DMS53 treated with DMSO at 0.1 percent for 48 hours (cell line): ENCODE measurements around the gene GPI.

Experiments used
- DNase-seq: peaks from one replicate; lab custom pipeline; 2025; ENCODE audit not compliant: unreplicated experiment; lab: John Stamatoyannopoulos, UW

GPI gene

GRCh38 chr19:34337739-34338138 is 27.3 kb upstream of the GPI start:
- no peak for DNase-seq

- DNase-seq: no peak
Measured at GRCh38 chr19:34341935-34342680, 22.9 kb upstream of the GPI start.

- DNase-seq: no peak
Measured at GRCh38 chr19:34343751-34344150, 21.2 kb upstream of the GPI start.

DNA sequence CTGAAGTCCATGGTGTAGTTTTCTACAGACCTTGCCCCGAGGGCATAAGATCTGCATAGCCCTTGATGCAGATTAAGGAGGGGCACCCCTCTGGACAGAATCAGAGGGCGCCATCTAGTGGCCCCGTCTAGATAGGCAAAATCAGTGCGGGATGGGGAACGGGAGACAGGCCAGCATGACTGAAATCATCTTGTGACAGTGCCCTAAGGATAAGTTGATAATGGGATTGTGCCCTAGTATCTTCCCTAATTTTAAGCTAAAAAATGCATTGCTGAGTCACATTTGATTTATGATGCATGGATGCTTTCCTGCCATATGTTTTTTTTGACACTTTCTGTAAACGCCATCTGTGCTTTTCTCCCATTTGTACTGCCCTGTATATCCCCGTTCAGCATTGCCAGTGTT is 19.0 kb upstream of the GPI start:
- peak; percentile 80 for DNase-seq

DNA sequence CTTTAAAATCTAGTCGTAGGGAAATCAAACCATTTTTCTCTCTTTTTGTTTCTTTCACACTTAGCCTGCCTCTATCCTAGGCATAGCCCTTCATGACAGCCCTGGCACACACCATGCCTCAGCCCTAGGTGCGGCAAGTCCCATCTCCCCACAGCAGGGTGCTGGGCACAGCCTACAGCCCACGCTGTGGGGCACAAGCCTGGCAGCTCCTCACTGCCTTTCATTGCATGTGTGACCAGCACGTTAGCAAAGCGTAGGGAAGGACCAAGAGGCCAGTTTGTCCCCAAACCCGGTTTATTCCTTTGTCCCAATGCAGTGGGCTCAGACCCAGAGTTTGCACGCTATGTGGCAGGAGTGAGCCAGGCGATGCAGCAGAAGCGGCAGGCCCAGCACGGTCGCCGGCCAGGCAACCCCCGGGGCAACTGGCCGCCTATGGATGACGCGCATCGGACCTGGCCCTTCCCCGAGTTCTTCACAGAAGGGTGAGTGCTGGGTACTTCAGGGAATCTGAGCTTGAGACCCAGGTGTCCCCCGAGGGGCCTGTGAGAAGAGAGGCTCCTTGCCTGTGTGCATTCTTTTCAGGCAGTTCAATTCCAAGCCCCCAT is 17.3 kb upstream of the GPI start:
- no peak for DNase-seq

DNA sequence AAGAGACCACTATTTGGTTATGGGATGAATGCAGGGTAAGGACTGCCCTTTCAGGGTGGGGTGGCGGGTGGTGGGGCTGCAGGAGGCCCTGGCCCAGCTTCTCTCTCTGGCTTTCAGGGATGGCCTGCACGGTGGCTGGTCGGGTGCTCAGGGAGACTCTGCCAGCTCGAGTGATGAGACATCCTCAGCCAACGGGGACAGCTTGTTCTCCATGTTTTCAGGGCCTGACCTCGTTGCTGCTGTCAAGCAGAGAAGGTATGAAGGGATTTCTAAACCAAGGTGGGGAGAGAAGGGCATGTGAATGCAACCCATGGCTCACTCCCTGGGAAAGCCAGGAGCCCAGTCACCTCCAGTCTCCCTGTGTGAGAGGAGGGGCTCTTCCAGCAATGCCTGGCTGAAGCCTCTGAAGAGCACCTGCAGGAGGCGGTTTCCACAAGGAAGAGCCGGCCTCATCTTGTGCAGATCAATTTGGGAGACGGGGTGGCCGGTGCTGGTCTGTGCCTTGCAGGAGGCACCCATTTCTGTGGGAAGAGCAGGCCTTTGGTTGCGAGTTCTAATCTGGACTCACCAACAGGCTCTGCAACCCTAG is 16.0 kb upstream of the GPI start:
- DNase-seq: no peak

DNA sequence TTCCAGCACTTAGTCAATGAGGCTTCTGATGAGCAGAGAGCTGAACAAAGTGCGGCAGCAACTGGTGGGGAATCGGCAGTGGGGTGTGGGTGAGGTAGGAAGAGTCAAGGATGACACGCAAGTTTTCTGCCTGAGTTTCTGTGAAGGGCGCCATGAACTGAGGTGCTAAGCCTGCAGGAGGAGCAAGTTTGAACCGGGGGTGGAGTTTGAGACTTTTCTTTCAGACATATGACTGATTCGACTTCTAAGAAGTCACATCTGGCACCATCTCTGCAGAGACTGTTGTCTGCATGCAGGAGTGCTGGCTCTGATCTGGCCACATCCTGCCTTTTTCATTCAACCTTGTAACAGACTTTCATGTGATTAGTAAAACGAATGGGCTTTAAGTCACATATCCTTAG is 14.8 kb upstream of the GPI start:
- no peak for DNase-seq

DNA sequence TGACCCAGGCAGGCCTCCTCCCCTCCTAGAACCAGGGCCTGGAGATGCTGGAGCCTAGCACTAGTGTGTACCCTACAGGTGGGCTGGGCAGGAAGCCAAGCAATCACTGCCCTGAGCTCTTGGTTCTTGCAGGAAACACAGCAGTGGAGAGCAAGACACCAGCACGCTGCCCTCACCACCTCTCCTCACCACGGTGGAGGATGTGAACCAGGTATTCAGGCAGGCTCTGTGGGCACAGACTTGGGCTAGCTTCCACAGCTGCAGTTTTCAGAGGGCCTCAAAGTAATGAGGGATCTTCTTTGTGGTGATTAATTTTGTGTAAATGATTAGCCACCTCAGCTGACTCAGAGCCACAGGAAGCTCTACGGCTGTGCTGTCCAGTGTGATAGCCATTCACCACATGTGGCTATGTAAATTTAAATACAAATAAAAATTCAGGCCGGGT is 13.6 kb upstream of the GPI start:
- DNase-seq: no peak

- peak; percentile 72 for DNase-seq
Measured at GRCh38 chr19:34353546-34353945, 11.4 kb upstream of the GPI start.

DNA sequence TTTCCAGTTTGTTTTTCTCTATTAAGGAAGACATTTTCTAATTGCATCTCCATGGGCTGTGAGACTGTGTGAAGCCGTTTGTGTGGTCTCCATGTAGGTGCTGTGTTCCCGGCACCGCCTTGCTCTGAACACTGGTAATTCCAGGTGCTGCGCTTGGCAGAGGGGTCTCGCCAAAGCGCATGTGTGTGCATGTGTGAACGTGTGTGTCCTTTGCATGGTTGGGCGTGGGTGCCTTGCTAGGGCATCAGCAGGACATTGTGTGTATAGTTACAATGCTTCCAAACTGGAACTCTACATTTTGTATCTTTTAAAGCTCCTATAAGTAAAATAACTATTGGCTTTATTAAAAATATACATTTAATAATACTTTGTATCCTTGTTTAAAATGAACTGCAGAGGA is 9.8 kb upstream of the GPI start:
- no peak for DNase-seq

DNA sequence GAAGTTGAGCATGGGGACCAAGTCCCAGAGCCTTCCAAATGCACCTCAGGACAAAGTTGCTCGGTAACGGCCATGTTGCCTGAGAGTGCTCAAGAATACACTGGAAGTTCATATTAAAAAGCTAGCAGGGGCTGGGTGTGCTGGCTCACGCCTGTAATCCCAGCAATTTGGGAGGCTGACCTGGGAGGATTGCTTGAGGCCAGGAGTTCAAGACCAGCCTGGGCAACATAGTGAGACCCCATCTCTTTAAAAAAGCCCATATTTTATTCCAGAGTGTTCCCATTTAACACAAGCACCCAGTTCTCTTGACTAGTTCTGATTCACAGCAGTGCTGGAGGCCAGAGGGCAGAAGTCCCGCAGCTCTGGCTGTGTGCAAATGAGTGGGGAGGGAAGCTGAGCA is 8.1 kb upstream of the GPI start:
- DNase-seq: no peak

GRCh38 chr19:34357431-34357830 is 7.6 kb upstream of the GPI start:
- no peak for DNase-seq

DNA sequence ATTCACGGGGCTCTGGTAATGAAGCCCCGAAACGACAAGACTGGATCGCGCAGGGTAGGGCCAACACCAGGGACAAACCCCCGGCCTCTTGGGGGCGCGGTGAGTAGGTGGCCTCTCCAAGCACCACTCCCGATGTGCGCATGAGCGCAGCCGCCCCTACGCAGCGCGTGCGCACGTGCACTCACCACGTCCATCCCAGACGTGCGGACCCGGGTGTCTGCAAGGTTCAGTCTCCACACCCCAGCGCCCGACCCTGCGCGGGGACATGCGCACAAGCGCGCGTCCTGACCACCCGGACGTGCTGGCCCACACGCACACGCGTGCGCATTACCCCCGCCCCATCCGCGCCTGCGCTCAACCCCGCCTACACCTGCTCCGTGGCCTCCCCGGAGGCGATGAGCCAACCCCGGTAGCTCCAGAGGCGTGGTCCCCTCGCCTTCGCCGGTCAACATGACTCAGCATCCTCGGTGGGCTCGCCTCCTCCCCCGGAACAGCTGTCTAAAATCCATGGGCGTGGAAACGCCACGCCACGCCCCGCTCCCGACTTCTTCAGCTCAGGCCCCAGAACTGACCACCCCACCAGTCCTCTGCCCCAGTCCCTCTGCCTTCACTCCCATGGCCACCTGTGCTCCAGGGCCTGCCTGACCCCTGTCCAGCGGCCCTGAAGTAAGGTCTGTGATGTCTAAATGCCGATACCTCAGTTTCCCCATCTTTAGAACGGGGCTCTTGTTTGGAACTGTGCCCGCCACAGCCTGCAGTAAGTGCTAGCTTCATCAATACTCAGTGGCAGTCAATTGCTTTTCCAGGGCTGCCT is 5.6 kb upstream of the GPI start:
- peak; percentile 98 for DNase-seq

DNA sequence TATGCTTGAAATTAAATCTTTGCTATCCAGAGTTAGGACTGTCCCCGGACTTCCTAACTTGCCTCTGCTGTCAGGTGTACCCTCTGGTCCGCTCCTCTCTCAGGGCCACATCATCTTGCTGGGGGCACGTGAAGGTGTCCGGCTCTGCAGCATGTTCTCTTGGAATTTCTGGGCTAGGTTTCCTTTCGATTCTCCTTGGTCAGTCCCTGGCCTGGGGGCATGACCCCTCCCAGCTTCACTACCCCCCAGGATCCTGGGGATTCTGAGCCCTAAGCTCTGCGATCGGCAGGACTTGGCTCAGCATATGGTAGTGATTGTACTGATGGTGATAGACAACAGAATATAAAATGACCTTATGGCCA is 5.1 kb upstream of the GPI start:
- DNase-seq: peak; percentile 31

GRCh38 chr19:34360354-34360909 is 4.6 kb upstream of the GPI start:
- DNase-seq: no peak

DNA sequence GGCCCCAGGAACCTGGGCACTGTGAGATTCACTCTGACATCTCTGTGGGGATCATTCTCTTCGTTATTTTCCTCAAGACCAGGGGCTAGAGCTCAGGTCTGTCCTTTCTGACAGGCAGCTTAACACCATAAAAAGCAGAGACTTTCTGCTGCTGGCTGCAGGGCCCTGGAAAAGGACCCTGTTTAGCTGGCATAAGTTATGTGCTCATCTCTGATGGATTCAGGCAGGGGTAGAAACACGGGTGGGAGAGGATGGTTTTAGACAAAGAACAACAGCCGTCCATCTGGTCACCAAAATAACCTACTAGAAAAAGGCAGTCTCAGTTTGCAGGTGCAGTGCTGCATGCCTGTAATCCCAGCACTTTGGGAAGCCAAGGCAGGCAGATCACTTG is 2.3 kb upstream of the GPI start:
- no peak for DNase-seq

GRCh38 chr19:34363094-34363493 is 1.9 kb upstream of the GPI start:
- no peak for DNase-seq

GRCh38 chr19:34363930-34364329 is 1.1 kb upstream of the GPI start:
- no peak for DNase-seq

DNA sequence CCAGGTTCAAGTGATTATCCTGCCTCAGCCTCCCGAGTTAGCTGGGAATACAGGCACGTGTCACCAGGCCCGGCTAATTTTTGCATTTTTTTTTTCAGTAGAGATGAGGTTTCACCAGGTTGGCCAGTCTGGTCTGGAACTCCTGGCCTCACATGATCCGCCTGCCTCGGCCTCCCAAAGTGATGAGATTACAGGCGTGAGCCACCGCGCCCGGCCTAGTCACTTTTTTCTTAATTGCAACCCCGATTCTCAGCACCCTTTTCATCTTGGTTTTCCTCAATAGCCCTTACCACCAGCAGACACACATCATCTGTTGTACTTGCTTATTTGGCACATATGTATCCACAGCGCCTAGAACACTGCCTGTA is 550 bp upstream of the GPI start:
- no peak for DNase-seq

GRCh38 chr19:34365463-34366401 is 736 bp downstream of the GPI start:
- DNase-seq: no peak
